GM18907 (cell line): ENCODE data around the gene LDB2.

ENCODE experiments used
- ATAC-seq: cut with Tn5 transposase; IDR thresholded peaks from one replicate; pipeline ENCODE4 v1.9.1; 2021; ENCODE audit warnings: mild to moderate bottlenecking, moderate library complexity; ENCODE audit not compliant: unreplicated experiment

Gene LDB2

GRCh38 chr4:16844816-16845586 lies 53.4 kb downstream of the LDB2 start:
- no peak for ATAC-seq

GRCh38 chr4:16843831-16844508 lies 54.5 kb downstream of the LDB2 start:
- no peak for ATAC-seq

- no peak for ATAC-seq
Measured at GRCh38 chr4:16838226-16838875, 60.1 kb downstream of the LDB2 start.

GRCh38 chr4:16837475-16837874 lies 61.0 kb downstream of the LDB2 start:
- no peak for ATAC-seq

- no peak for ATAC-seq
Measured at GRCh38 chr4:16836324-16836723, 62.1 kb downstream of the LDB2 start.

- no peak for ATAC-seq
Measured at GRCh38 chr4:16835597-16836247, 62.7 kb downstream of the LDB2 start.

GRCh38 chr4:16834814-16835213 lies 63.6 kb downstream of the LDB2 start:
- no peak for ATAC-seq

- ATAC-seq = no peak
Measured at GRCh38 chr4:16833722-16834121, 64.7 kb downstream of the LDB2 start.

- no peak for ATAC-seq
Measured at GRCh38 chr4:16830081-16830480, 68.4 kb downstream of the LDB2 start.

- no peak for ATAC-seq
Measured at GRCh38 chr4:16827794-16828724, 70.4 kb downstream of the LDB2 start.

- ATAC-seq = no peak
Measured at GRCh38 chr4:16827045-16827444, 71.4 kb downstream of the LDB2 start.

- no peak for ATAC-seq
Measured at GRCh38 chr4:16826406-16826910, 72.0 kb downstream of the LDB2 start.

- no peak for ATAC-seq
Measured at GRCh38 chr4:16824278-16824806, 74.1 kb downstream of the LDB2 start.

GRCh38 chr4:16820329-16820728 lies 78.1 kb downstream of the LDB2 start:
- no peak for ATAC-seq

GRCh38 chr4:16819652-16820051 lies 78.8 kb downstream of the LDB2 start:
- ATAC-seq = no peak

- ATAC-seq = no peak
Measured at GRCh38 chr4:16818005-16818404, 80.4 kb downstream of the LDB2 start.

- no peak for ATAC-seq
Measured at GRCh38 chr4:16817286-16817685, 81.2 kb downstream of the LDB2 start.

- no peak for ATAC-seq
Measured at GRCh38 chr4:16814361-16814760, 84.1 kb downstream of the LDB2 start.

GRCh38 chr4:16812041-16812440 lies 86.4 kb downstream of the LDB2 start:
- ATAC-seq = no peak

GRCh38 chr4:16809943-16810342 lies 88.5 kb downstream of the LDB2 start:
- no peak for ATAC-seq
